IMR-90 (cell line): Measurements from ENCODE around the gene ZNF555. TPM values are rescaled to one million over a fixed set of nuclear protein-coding genes. Genes with fewer than 3 reads are reported as not detected.

Experiments
- ATAC-seq: fragments of 200-7000 bp; cut with Tn5 transposase; 2 replicates; pipeline ENCODE4 v1.9.1; 2020; ENCODE audit warnings: low read depth, mild to moderate bottlenecking, moderate library complexity
- BruUV-seq: library from RNA; stranded (reverse); fragments of 400-500 nt; replicated peaks from 2 replicates; lab custom pipeline; 2021; lab: Mats Ljungman, UMichigan
- CTCF ChIA-PET: fragments of 300-600 bp; formaldehyde crosslinking; extraction: SDS; loops from one replicate; lab custom pipeline; 2021; ENCODE audit warnings: antibody characterized with exemption; lab: Yijun Ruan, JAX
- POLR2A ChIA-PET: fragments of 300-600 bp; sonication (Branson Sonifier 250); formaldehyde crosslinking; loops from one replicate; lab custom pipeline; 2022; ENCODE audit warnings: antibody characterized with exemption; ENCODE audit not compliant: unreplicated experiment; lab: Charles Lee
- DNase-seq: peaks from one replicate; pipeline ENCODE4 v3.0.0; 2013
- H2AFZ ChIP-seq: replicated peaks from 2 replicates; pipeline ENCODE3; 2013; ENCODE audit warnings: low read length, mild to moderate bottlenecking; ENCODE audit not compliant: poor library complexity
- H2AK5ac ChIP-seq: 2 replicates; pipeline ENCODE4 v1.6.1; 2013; ENCODE audit warnings: low read depth, low read length, inconsistent platforms
- H2AK9ac ChIP-seq: replicated peaks from 2 replicates; pipeline ENCODE3; 2013; ENCODE audit warnings: mild to moderate bottlenecking, low read depth, low read length, moderate library complexity; ENCODE audit not compliant: poor library complexity
- H2BK120ac ChIP-seq: 2 replicates; pipeline ENCODE4 v1.6.1; 2013; ENCODE audit warnings: low read depth, low read length, inconsistent platforms
- H2BK15ac ChIP-seq: 3 replicates; pipeline ENCODE4 v1.6.1; 2013; ENCODE audit warnings: low read depth, low read length, inconsistent platforms
- H2BK20ac ChIP-seq: 2 replicates; pipeline ENCODE4 v1.6.1; 2013; ENCODE audit warnings: low read depth, mild to moderate bottlenecking, inconsistent platforms, low read length, moderate library complexity
- H2BK5ac ChIP-seq: 2 replicates; pipeline ENCODE4 v1.6.1; 2013; ENCODE audit warnings: mild to moderate bottlenecking, low read depth, low read length, inconsistent platforms; ENCODE audit not compliant: poor library complexity, severe bottlenecking
- H3K14ac ChIP-seq: replicated peaks from 2 replicates; pipeline ENCODE4 v1.6.1; 2013; ENCODE audit warnings: low read depth, low read length, inconsistent platforms
- H3K18ac ChIP-seq: 2 replicates; pipeline ENCODE4 v1.6.1; 2013; ENCODE audit warnings: low read depth, low read length, control low read depth
- H3K23ac ChIP-seq: 2 replicates; pipeline ENCODE4 v1.6.1; 2013; ENCODE audit warnings: low read depth, low read length, inconsistent platforms
- H3K27ac ChIP-seq: 2 replicates; pipeline ENCODE4 v1.5.1; 2013; ENCODE audit warnings: mild to moderate bottlenecking, control low read depth, low read length; ENCODE audit not compliant: insufficient read depth
- H3K27me3 ChIP-seq: 2 replicates; pipeline ENCODE4 v1.6.1; 2013; ENCODE audit warnings: low read length; ENCODE audit not compliant: control insufficient read depth, insufficient read depth
- H3K36me3 ChIP-seq: 2 replicates; pipeline ENCODE4 v1.6.1; 2013; ENCODE audit warnings: low read length, mixed read lengths; ENCODE audit not compliant: control insufficient read depth, insufficient read depth
- H3K4ac ChIP-seq: 2 replicates; pipeline ENCODE4 v1.6.1; 2013; ENCODE audit warnings: low read depth, low read length, inconsistent platforms
- H3K4me1 ChIP-seq: 2 replicates; pipeline ENCODE4 v1.6.1; 2013; ENCODE audit warnings: low read length, mixed read lengths; ENCODE audit not compliant: control insufficient read depth, insufficient read depth
- H3K4me2 ChIP-seq: 2 replicates; pipeline ENCODE4 v1.6.1; 2013; ENCODE audit warnings: low read depth, mild to moderate bottlenecking, control low read depth, low read length, moderate library complexity
- H3K4me3 ChIP-seq: 2 replicates; pipeline ENCODE4 v1.5.1; 2013; ENCODE audit warnings: low read depth, mild to moderate bottlenecking, control low read depth, low read length, moderate library complexity; ENCODE audit not compliant: insufficient read depth
- H3K56ac ChIP-seq: 2 replicates; pipeline ENCODE4 v1.6.1; 2013; ENCODE audit warnings: low read length, inconsistent platforms; ENCODE audit not compliant: insufficient read depth; ENCODE audit errors: extremely low read depth
- H3K79me1 ChIP-seq, 2 experiments: 2 replicates each; pipeline ENCODE4 v1.6.1; 2013; ENCODE audit warnings: low read length in 2 of 2, inconsistent platforms in 1 of 2, low read depth in 1 of 2
- H3K9ac ChIP-seq: 2 replicates; pipeline ENCODE4 v1.6.1; 2013; ENCODE audit warnings: low read depth, low read length, control low read depth
- H3K9me1 ChIP-seq: 2 replicates; pipeline ENCODE4 v1.6.1; 2013; ENCODE audit warnings: low read length, inconsistent platforms; ENCODE audit not compliant: insufficient read depth
- H3K9me3 ChIP-seq: 2 replicates; pipeline ENCODE4 v1.6.1; 2013; ENCODE audit warnings: low read length; ENCODE audit not compliant: control insufficient read depth, insufficient read depth
- H4K20me1 ChIP-seq: 2 replicates; pipeline ENCODE4 v1.6.1; 2013; ENCODE audit warnings: low read length, inconsistent platforms; ENCODE audit not compliant: insufficient read depth
- H4K5ac ChIP-seq: 2 replicates; pipeline ENCODE4 v1.6.1; 2013; ENCODE audit warnings: mild to moderate bottlenecking, low read depth, low read length, control low read depth
- H4K8ac ChIP-seq, 2 experiments: 2 replicates each; pipeline ENCODE4 v1.6.1; 2013; ENCODE audit warnings: low read depth in 2 of 2, low read length in 2 of 2, control low read depth in 1 of 2, inconsistent platforms in 1 of 2
- H4K91ac ChIP-seq: 2 replicates; pipeline ENCODE4 v1.6.1; 2013; ENCODE audit warnings: low read depth, low read length, inconsistent platforms; ENCODE audit not compliant: insufficient read depth
- BHLHE40 ChIP-seq: fragments of 150-350 bp; IDR thresholded peaks from 2 replicates; pipeline ENCODE4 v1.6.1; 2016; ENCODE audit warnings: mild to moderate bottlenecking, low read depth, low read length
- CEBPB ChIP-seq: IDR thresholded peaks from 2 replicates; pipeline ENCODE4 v1.6.1; 2012; ENCODE audit warnings: low read depth, low read length, improper control_type of control experiment
- CHD1 ChIP-seq: IDR thresholded peaks from 2 replicates; pipeline ENCODE4 v1.6.1; 2012; ENCODE audit warnings: low read depth, low read length, improper control_type of control experiment
- MAFK ChIP-seq: IDR thresholded peaks from 2 replicates; pipeline ENCODE4 v1.6.1; 2012; ENCODE audit warnings: low read depth, low read length, improper control_type of control experiment
- MAZ ChIP-seq: IDR thresholded peaks from 2 replicates; pipeline ENCODE4 v1.6.1; 2012; ENCODE audit warnings: low read depth, mild to moderate bottlenecking, low read length, improper control_type of control experiment, moderate library complexity, borderline replicate concordance
- MXI1 ChIP-seq: IDR thresholded peaks from 2 replicates; pipeline ENCODE4 v1.6.1; 2012; ENCODE audit warnings: low read depth, mild to moderate bottlenecking, low read length, moderate library complexity, borderline replicate concordance
- NFE2L2 ChIP-seq: fragments of 150-350 bp; IDR thresholded peaks from 2 replicates; pipeline ENCODE4 v1.6.1; 2016; ENCODE audit warnings: low read depth, mild to moderate bottlenecking, low read length
- POLR2A ChIP-seq: IDR thresholded peaks from 2 replicates; pipeline ENCODE4 v1.6.1; 2012; ENCODE audit warnings: mild to moderate bottlenecking, low read depth, low read length
- RAD21 ChIP-seq: IDR thresholded peaks from 2 replicates; pipeline ENCODE4 v1.6.1; 2012; ENCODE audit warnings: low read length, improper control_type of control experiment
- RCOR1 ChIP-seq: IDR thresholded peaks from 2 replicates; pipeline ENCODE4 v1.6.1; 2012; ENCODE audit warnings: mild to moderate bottlenecking, low read length, improper control_type of control experiment; ENCODE audit not compliant: insufficient replicate concordance
- RFX5 ChIP-seq: IDR thresholded peaks from 2 replicates; pipeline ENCODE4 v1.8.0; 2012; ENCODE audit warnings: low read depth, mild to moderate bottlenecking, low read length, moderate library complexity
- SMC3 ChIP-seq: fragments of 150-350 bp; IDR thresholded peaks from 2 replicates; pipeline ENCODE4 v1.6.1; 2016; ENCODE audit warnings: low read depth, mild to moderate bottlenecking, antibody characterized with exemption, low read length, moderate library complexity
- WGBS, 2 experiments: methylation state at CpG; one replicate each; pipeline versions ENCODE4 v1.1.5 to v1.1.7; 2013; ENCODE audit warnings: missing lambda C conversion rate in 2 of 2; ENCODE audit not compliant: insufficient read length in 1 of 2; ENCODE audit errors: extremely low coverage in 2 of 2; 5-methylcytosine and 5-hydroxymethylcytosine counted together
- dilution Hi-C: fragments of 300-500 bp; cut with HindIII; formaldehyde crosslinking; loops from one replicate; pipeline ENCODE4 v1.14.3; 2018; ENCODE audit warnings: low sequenced_read_pairs; ENCODE audit not compliant: unreplicated experiment
- in situ Hi-C: fragments of 300-500 bp; cut with MboI; formaldehyde crosslinking; loops from 3 replicates; pipeline ENCODE4 v1.14.3; 2019; ENCODE audit warnings: low sequenced_read_pairs, inconsistent platforms, mixed read lengths
- intact Hi-C: fragments of 100-400 bp; cut with micrococcal nuclease; formaldehyde crosslinking; loops from 2 replicates; pipeline ENCODE4 v1.10.0; 2022
- polyA plus RNA-seq, 3 experiments: library from polyadenylated mRNA; depleted of rRNA; stranded (reverse); fragments of >200 nt; gene quantifications; 2 replicates each; pipeline ENCODE4 v1.2.3, GENCODE V29; 2012; ENCODE audit warnings: low replicate concordance in 1 of 3
- total RNA-seq: library from RNA; depleted of rRNA; stranded (reverse); fragments of >200 nt; gene quantifications from 2 replicates; pipeline ENCODE4 v1.2.3, GENCODE V29; 2012
- TF ChIP-seq, protein P1 (sequence below): fragments of 150-350 bp; IDR thresholded peaks from 2 replicates; pipeline ENCODE4 v1.6.1; 2016; ENCODE audit warnings: low read depth, mild to moderate bottlenecking, low read length, moderate library complexity, borderline replicate concordance
- TF ChIP-seq, protein P2 (sequence below): fragments of 150-350 bp; IDR thresholded peaks from 2 replicates; pipeline ENCODE4 v1.6.1; 2017; ENCODE audit warnings: mild to moderate bottlenecking, antibody characterized with exemption, low read length, low read depth
- TF ChIP-seq, protein P3 (sequence below): conservative IDR thresholded peaks from 2 replicates; pipeline ENCODE4 v1.5.1; 2012; ENCODE audit warnings: mild to moderate bottlenecking, low read depth, low read length, improper control_type of control experiment

The ZNF555 gene
- total and polyA plus RNA-seq, 2 of the 4 experiments (the other 2 are of a cell fraction) = 2.8 to 9.7 TPM

DNA sequence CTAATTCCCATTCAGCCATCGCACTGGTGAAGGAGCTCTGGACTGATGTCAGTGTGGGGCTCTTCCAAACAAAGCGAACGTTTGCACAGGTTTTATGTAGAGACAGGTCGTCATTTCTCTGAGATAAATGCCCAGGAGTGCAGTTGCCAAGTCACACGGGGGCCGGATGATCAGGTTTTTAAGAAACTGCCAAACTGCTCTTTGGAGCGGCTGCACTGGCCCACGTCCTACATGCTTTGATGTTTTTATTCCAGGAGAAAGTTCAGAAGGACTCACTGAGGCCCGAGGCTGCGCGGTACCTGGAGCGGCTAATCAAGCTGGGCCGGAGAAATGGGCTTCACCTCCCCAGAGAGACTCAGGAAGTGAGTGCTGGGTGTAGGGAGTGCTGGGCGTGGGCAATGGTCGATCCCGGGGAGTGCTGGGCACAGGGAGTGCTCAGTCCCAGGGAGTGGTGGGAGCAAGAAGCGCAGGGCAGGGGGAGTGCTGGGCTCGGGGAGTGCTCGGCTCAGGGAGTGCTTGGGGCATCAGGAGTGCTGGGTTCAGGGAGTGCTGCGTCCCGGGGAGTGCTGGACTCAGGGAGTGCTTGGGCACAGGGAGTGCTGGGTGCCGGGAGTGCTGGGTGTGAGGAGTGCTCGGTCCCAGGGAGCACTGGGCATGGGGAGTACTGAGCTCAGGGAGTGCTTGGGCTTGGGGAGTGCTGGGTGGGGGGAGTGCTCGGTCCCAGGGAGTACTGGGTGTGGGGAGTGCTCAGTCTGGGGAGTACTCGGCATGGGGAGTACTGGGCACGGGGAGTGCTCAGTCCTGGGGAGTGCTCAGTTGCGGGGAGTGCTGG, 45.2 kb upstream of the ZNF555 start:
- dilution Hi-C loops (no loop called here), in situ Hi-C loops (no loop called here), intact Hi-C loops (no loop called here)
- H3K14ac ChIP-seq = no peak overlapping the region
- H3K9me3 ChIP-seq = no peaks in the 10 kb centered on the region
- no peaks in the 10 kb centered on the region; the same call in none of the 2 replicates for H4K20me1 ChIP-seq
- no peak overlapping the region for H2AK9ac ChIP-seq
- no peak overlapping the region for H2BK120ac ChIP-seq
- DNase-seq (no peak), ATAC-seq (no peak)
- H3K36me3 ChIP-seq = peaks cover 45% of the 10 kb centered on the region
- WGBS, 2 experiments = 90% methylated on average over 12 of the region's 27 CpGs; no CpG with 5 or more reads in 1 of the 2 experiments
- H3K4me1 ChIP-seq = no peaks in the 10 kb centered on the region
- no peak overlapping the region for H3K4me2 ChIP-seq
- no peak overlapping the region for H3K27ac ChIP-seq
- no peak overlapping the region for H3K56ac ChIP-seq
- H3K23ac ChIP-seq = no peak overlapping the region
- H3K9ac ChIP-seq = no peak overlapping the region
- no peak overlapping the region for H3K4me3 ChIP-seq
- no TSS peak for BruUV-seq
- H3K27me3 ChIP-seq = no peaks in the 10 kb centered on the region
- no peak overlapping the region for H4K91ac ChIP-seq
- no peak overlapping the region for H4K5ac ChIP-seq
- no peak overlapping the region for H2BK5ac ChIP-seq
- no peak overlapping the region for H2BK15ac ChIP-seq
- no peak overlapping the region for H2AK5ac ChIP-seq
- no peaks in the 10 kb centered on the region for H3K9me1 ChIP-seq
- H2AFZ ChIP-seq = no peak overlapping the region
- H3K4ac ChIP-seq = no peak overlapping the region
- no peak overlapping the region for H2BK20ac ChIP-seq
- H4K8ac ChIP-seq = no peak overlapping the region
- POLR2A ChIA-PET = no interaction called here
- CTCF ChIA-PET = no interaction called here
- H3K79me1 ChIP-seq = peaks cover 0 to 34% of the 10 kb centered on the region in 2 experiments; a peak in 2 of 4 replicates
- no peak overlapping the region for H3K18ac ChIP-seq
- TF ChIP-seq MXI1 = no peak
- TF ChIP-seq, protein P1, sequence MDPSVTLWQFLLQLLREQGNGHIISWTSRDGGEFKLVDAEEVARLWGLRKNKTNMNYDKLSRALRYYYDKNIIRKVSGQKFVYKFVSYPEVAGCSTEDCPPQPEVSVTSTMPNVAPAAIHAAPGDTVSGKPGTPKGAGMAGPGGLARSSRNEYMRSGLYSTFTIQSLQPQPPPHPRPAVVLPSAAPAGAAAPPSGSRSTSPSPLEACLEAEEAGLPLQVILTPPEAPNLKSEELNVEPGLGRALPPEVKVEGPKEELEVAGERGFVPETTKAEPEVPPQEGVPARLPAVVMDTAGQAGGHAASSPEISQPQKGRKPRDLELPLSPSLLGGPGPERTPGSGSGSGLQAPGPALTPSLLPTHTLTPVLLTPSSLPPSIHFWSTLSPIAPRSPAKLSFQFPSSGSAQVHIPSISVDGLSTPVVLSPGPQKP = no peak
- TF ChIP-seq, protein P2, sequence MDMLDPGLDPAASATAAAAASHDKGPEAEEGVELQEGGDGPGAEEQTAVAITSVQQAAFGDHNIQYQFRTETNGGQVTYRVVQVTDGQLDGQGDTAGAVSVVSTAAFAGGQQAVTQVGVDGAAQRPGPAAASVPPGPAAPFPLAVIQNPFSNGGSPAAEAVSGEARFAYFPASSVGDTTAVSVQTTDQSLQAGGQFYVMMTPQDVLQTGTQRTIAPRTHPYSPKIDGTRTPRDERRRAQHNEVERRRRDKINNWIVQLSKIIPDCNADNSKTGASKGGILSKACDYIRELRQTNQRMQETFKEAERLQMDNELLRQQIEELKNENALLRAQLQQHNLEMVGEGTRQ = no peak
- TF ChIP-seq CEBPB = no peak
- TF ChIP-seq POLR2A = no peak
- no peak for TF ChIP-seq CHD1
- TF ChIP-seq, protein P3, sequence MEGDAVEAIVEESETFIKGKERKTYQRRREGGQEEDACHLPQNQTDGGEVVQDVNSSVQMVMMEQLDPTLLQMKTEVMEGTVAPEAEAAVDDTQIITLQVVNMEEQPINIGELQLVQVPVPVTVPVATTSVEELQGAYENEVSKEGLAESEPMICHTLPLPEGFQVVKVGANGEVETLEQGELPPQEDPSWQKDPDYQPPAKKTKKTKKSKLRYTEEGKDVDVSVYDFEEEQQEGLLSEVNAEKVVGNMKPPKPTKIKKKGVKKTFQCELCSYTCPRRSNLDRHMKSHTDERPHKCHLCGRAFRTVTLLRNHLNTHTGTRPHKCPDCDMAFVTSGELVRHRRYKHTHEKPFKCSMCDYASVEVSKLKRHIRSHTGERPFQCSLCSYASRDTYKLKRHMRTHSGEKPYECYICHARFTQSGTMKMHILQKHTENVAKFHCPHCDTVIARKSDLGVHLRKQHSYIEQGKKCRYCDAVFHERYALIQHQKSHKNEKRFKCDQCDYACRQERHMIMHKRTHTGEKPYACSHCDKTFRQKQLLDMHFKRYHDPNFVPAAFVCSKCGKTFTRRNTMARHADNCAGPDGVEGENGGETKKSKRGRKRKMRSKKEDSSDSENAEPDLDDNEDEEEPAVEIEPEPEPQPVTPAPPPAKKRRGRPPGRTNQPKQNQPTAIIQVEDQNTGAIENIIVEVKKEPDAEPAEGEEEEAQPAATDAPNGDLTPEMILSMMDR = no peak
- no peak for TF ChIP-seq MAZ
- TF ChIP-seq BHLHE40 = no peak
- no peak for TF ChIP-seq RFX5
- TF ChIP-seq MAFK = no peak
- no peak for TF ChIP-seq RAD21
- TF ChIP-seq NFE2L2 = no peak
- no peak for TF ChIP-seq SMC3
- TF ChIP-seq RCOR1 = no peak
